Right lobe of liver (tissue), 4 donors: ENCODE data around the gene MOGAT3.

Experiments
- POLR2A ChIP-seq: fragments of 450-650 bp; IDR thresholded peaks from one replicate; pipeline ENCODE4 v1.6.1; 2017; ENCODE audit warnings: antibody characterized with exemption, mild to moderate bottlenecking
- TF ChIP-seq, protein P1 (sequence below), 4 donors: fragments of 200-600 bp in 3 of 4; fragments of 450-650 bp in 1 of 4; IDR thresholded peaks; one replicate each; pipeline versions ENCODE4 v1.5.1 to v1.8.0; 2016 to 2022; ENCODE audit warnings: antibody characterized with exemption in 4 of 4, mild to moderate bottlenecking in 2 of 4
- donor health status: DM: no; HTN: no; CAD: no.
- donor health status: DM: no; HTN: no; CAD: no.
- donor health status: DM: no; HTN: yes; CAD: no.

DNA sequence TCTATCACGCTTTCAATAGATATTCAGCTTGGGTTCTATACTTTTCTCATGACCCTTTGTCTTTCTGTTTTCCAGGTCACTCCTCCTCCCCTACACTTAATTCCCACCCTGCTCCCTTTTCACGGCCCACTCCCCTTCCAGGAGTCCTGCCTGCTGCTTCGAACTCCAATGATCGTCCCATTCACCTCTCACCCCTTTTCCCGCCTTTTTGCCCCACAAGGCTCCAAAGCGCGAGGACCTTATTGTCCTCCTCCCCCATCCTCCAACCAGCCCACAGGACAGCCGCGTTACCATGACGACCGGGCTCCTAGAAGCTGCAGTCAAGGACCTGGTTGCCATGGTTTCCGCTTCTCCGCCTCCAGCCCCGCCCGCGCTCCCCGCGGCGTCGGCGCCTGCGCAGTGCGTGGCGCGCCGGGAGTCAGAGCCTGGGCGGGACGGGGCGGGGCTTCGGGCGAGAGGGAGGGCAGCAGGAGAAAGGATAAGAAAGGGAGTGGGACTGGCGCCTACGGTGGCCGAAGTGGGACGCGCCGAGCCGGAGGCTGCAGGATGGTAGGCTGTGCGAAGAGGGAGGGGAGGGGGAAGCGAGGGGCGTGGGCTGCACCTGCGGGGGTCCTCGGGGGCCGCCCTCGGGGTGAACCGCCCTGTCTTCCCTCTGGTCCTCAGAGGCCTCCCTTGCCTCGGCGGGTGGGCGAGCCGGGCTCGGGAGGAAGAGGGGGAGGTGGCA is 46.7 kb downstream of the MOGAT3 start, which contains the start of gene AP1S1:
- TF ChIP-seq, protein P1, sequence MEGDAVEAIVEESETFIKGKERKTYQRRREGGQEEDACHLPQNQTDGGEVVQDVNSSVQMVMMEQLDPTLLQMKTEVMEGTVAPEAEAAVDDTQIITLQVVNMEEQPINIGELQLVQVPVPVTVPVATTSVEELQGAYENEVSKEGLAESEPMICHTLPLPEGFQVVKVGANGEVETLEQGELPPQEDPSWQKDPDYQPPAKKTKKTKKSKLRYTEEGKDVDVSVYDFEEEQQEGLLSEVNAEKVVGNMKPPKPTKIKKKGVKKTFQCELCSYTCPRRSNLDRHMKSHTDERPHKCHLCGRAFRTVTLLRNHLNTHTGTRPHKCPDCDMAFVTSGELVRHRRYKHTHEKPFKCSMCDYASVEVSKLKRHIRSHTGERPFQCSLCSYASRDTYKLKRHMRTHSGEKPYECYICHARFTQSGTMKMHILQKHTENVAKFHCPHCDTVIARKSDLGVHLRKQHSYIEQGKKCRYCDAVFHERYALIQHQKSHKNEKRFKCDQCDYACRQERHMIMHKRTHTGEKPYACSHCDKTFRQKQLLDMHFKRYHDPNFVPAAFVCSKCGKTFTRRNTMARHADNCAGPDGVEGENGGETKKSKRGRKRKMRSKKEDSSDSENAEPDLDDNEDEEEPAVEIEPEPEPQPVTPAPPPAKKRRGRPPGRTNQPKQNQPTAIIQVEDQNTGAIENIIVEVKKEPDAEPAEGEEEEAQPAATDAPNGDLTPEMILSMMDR (IDR thresholded peaks at IDR 0.05), result no peak
- TF ChIP-seq POLR2A, result no peak
